GM12878 (cell line): ENCODE measurements around the gene PNMT. TPM values are rescaled to one million over a fixed set of nuclear protein-coding genes. Genes with fewer than 3 reads are reported as not detected.

Experiments
- ATAC-seq: fragments of 200-7000 bp; cut with Tn5 transposase; 3 replicates; pipeline ENCODE4 v1.9.1; 2020; ENCODE audit warnings: mild to moderate bottlenecking, moderate library complexity
- BruUV-seq: library from RNA; stranded (reverse); fragments of 400-500 nt; replicated peaks from 2 replicates; lab custom pipeline; 2021; lab: Mats Ljungman, UMichigan
- CTCF ChIA-PET: fragments of 300-600 bp; sonication (Branson Sonifier 250); formaldehyde crosslinking; extraction: SDS; loops from one replicate; lab custom pipeline; 2021; ENCODE audit warnings: inconsistent platforms; lab: Yijun Ruan, JAX
- POLR2A ChIA-PET: fragments of 350-600 bp; formaldehyde crosslinking; extraction: SDS; loops from one replicate; lab custom pipeline; 2021; ENCODE audit warnings: inconsistent platforms; lab: Charles Lee
- RAD21 ChIA-PET: fragments of 300-600 bp; sonication (Branson Sonifier 250); formaldehyde crosslinking; loops from one replicate; lab custom pipeline; 2023; ENCODE audit warnings: antibody characterized with exemption; ENCODE audit not compliant: unreplicated experiment; lab: Charles Lee
- SMC1A ChIA-PET: fragments of 300-600 bp; sonication (Branson Sonifier 250); formaldehyde crosslinking; loops from one replicate; lab custom pipeline; 2023; ENCODE audit not compliant: unreplicated experiment, uncharacterized antibody; lab: Charles Lee
- DNase-seq: peaks from one replicate; pipeline ENCODE4 v3.0.0-alpha.2; 2011; ENCODE audit warnings: low read depth, low spot score
- FAIRE-seq: peaks from 3 replicates; lab custom pipeline; 2011; peaks lifted over from hg19 to GRCh38; lab: Jason Lieb, UNC
- H2AFZ ChIP-seq: 2 replicates; pipeline ENCODE4 v1.6.0; 2011; ENCODE audit warnings: low read depth, low read length, control low read depth; ENCODE audit not compliant: control insufficient read depth
- H3K27ac ChIP-seq: 2 replicates; pipeline ENCODE4 v1.5.1; 2011; ENCODE audit warnings: control low read depth; ENCODE audit not compliant: control insufficient read depth, insufficient read depth
- H3K27me3 ChIP-seq, 2 experiments: replicated peaks in 1 of 2; 2 replicates each; pipeline versions ENCODE4 v1.6.0 to v1.6.1; 2011; ENCODE audit warnings: low read length in 1 of 2; ENCODE audit not compliant: control insufficient read depth in 2 of 2, insufficient read depth in 2 of 2
- H3K36me3 ChIP-seq, 2 experiments: 2 replicates each; pipeline ENCODE4 v1.5.1; 2011; ENCODE audit warnings: low read length in 1 of 2; ENCODE audit not compliant: control insufficient read depth in 2 of 2, insufficient read depth in 2 of 2
- H3K4me1 ChIP-seq: 2 replicates; pipeline ENCODE4 v1.6.1; 2011; ENCODE audit warnings: mild to moderate bottlenecking, low read length, moderate library complexity, mixed read lengths; ENCODE audit not compliant: control insufficient read depth, insufficient read depth
- H3K4me2 ChIP-seq: 2 replicates; pipeline ENCODE4 v1.6.0; 2011; ENCODE audit warnings: control low read depth; ENCODE audit not compliant: control insufficient read depth, insufficient read depth
- H3K4me3 ChIP-seq: fragments of 200-600 bp; sonication (generic); 2 replicates; pipeline ENCODE4 v1.5.1; 2016
- H3K79me2 ChIP-seq: 2 replicates; pipeline ENCODE4 v1.6.0; 2011; ENCODE audit warnings: low read length; ENCODE audit not compliant: control insufficient read depth, insufficient read depth
- H3K9ac ChIP-seq: 2 replicates; pipeline ENCODE4 v1.8.0; 2011; ENCODE audit warnings: low read length, control low read depth, mixed read lengths; ENCODE audit not compliant: control insufficient read depth, insufficient read depth
- H3K9me3 ChIP-seq: replicated peaks from 3 replicates; pipeline ENCODE4 v1.5.1; 2011; ENCODE audit warnings: mild to moderate bottlenecking, low read length; ENCODE audit not compliant: control insufficient read depth, insufficient read depth
- H4K20me1 ChIP-seq: 2 replicates; pipeline ENCODE4 v1.6.0; 2011; ENCODE audit not compliant: control insufficient read depth, insufficient read depth
- EGR1 ChIP-seq, 2 experiments: IDR thresholded peaks; 1 replicate in 1 of 2; 2 replicates in 1 of 2; pipeline ENCODE4 v1.6.1; 2011 to 2012; ENCODE audit warnings: low read depth in 2 of 2, low read length in 2 of 2, borderline replicate concordance in 1 of 2, mild to moderate bottlenecking in 1 of 2, moderate library complexity in 1 of 2
- HCFC1 ChIP-seq: fragments of 150-350 bp; IDR thresholded peaks from 2 replicates; pipeline ENCODE4 v1.6.1; 2014; ENCODE audit warnings: low read length
- MXI1 ChIP-seq: fragments of 150-350 bp; IDR thresholded peaks from 2 replicates; pipeline ENCODE4 v1.6.1; 2011; ENCODE audit warnings: low read depth, mild to moderate bottlenecking, inconsistent platforms, low read length, improper control_type of control experiment
- PKNOX1 ChIP-seq: fragments of 450-650 bp; IDR thresholded peaks from 2 replicates; pipeline ENCODE4 v1.6.1; 2016; ENCODE audit warnings: mild to moderate bottlenecking
- WGBS: methylation state at CpG from one replicate; pipeline ENCODE4 v1.1.6; 2016; ENCODE audit warnings: low lambda C conversion rate; ENCODE audit not compliant: insufficient replicate concordance, insufficient coverage; ENCODE audit errors: missing lambda C conversion rate; 5-methylcytosine and 5-hydroxymethylcytosine counted together
- in situ Hi-C: fragments of 300-500 bp; cut with MboI; formaldehyde crosslinking; loops from 9 replicates; pipeline ENCODE4 v1.14.3; 2018; ENCODE audit warnings: mixed read lengths
- intact Hi-C: fragments of 100-400 bp; cut with micrococcal nuclease; formaldehyde crosslinking; loops from one replicate; pipeline ENCODE4 v1.14.2; 2022; ENCODE audit not compliant: unreplicated experiment
- polyA plus RNA-seq, 11 experiments: library from polyadenylated mRNA; depleted of rRNA in 4 of 11; unstranded in 6 of 11; stranded (reverse) in 5 of 11; fragments of >200 nt; fragmentation: Nextera tagmentation in 4 of 11; fragmentation: Illumina TruSeq in 1 of 11; extraction: Ambion mirVana in 4 of 11; extraction: Trizol in 1 of 11; gene quantifications; 1 replicate in 1 of 11; 2 replicates in 10 of 11; pipeline versions ENCODE4 v1.2.1 to v1.2.3, GENCODE V29; 2011 to 2016; ENCODE audit warnings: inconsistent platforms in 2 of 11, missing spikeins in 2 of 11, low read depth in 1 of 11
- total RNA-seq, 4 experiments: library from RNA; depleted of rRNA in 3 of 4; stranded (reverse); fragments of >200 nt in 3 of 4; fragmentation: Illumina TruSeq in 1 of 4; extraction: Trizol in 1 of 4; gene quantifications; 2 replicates each; pipeline versions ENCODE4 v1.2.1 to v1.2.3, GENCODE V29; 2013 to 2021

Gene PNMT
- total and polyA plus RNA-seq, 10 of the 15 experiments (the other 5 are each of a cell fraction or from before 2014, with no cell fraction given) = not detected

- ChIA-PET SMC1A (no interaction called here), POLR2A (no interaction called here)
- peaks cover 7 to 8% of the 10 kb centered on the region in 2 experiments for H3K27me3 ChIP-seq
Observed at GRCh38 chr17:39626171-39627046, 41.8 kb upstream of the PNMT start, which contains the start of gene PPP1R1B. TSS of gene PPP1R1B (plus strand) at chr17:39626952. CDS start at chr17:39627393, 441 bp downstream.

More at GRCh38 chr17:39626171-39627046, 41.8 kb upstream of the PNMT start, which contains the start of gene PPP1R1B:
- Histone ChIP-seq H4K20me1 (no peaks in the 10 kb centered on the region), H3K4me3 (no peak within 1 kb of the TSS), H3K27ac (no peak within 1 kb of the TSS), H3K4me2 (no peak within 1 kb of the TSS), H3K4me1 (peaks cover 5% of the 10 kb centered on the region), H3K79me2 (no peaks in the 10 kb centered on the region), H3K9ac (no peak within 1 kb of the TSS), H3K36me3 (no peaks in the 10 kb centered on the region)
- 18% methylated on average over 29 of the region's 29 CpGs for WGBS
- no TSS peak for BruUV-seq
- DNase-seq (no peak), ATAC-seq (no peak), FAIRE-seq (no peak)
- CTCF ChIA-PET = interaction anchor here (5.7 to 8.9 kb wide), 3 partner anchors 11 to 354 kb away, joined by 54 to 225 read pairs (median 114); partner anchors contain the start of genes PNMT, PSMD3 and STARD3
- intact Hi-C loops = no loop called here
- in situ Hi-C loops = no loop called here
- peak; percentile 75 for TF ChIP-seq PKNOX1
- TF ChIP-seq HCFC1 = no peak
- no peak for TF ChIP-seq MXI1
- TF ChIP-seq EGR1 (IDR thresholded peaks at IDR 0.05; ENCODE audit: borderline replicate concordance in 1 of 2, low read depth in 2 of 2, low read length in 2 of 2) = no peak
- TF ChIP-seq, all 136 proteins: peak for 1
- H2AFZ ChIP-seq = no peak within 1 kb of the TSS
- no peaks in the 10 kb centered on the region for H3K9me3 ChIP-seq
- RAD21 ChIA-PET = no interaction called here
